UCSD-AML1 (cell line): ENCODE data around the gene GCGR.
"Not testable (repeated sequence)": the region's sequence is repeated elsewhere in the genome, so short reads cannot be mapped to it uniquely, and the experiment has no call there.

Source experiments
- DNase-seq: peaks from one replicate; lab custom pipeline; 2025; ENCODE audit not compliant: unreplicated experiment; lab: John Stamatoyannopoulos, UW

The GCGR gene

DNA sequence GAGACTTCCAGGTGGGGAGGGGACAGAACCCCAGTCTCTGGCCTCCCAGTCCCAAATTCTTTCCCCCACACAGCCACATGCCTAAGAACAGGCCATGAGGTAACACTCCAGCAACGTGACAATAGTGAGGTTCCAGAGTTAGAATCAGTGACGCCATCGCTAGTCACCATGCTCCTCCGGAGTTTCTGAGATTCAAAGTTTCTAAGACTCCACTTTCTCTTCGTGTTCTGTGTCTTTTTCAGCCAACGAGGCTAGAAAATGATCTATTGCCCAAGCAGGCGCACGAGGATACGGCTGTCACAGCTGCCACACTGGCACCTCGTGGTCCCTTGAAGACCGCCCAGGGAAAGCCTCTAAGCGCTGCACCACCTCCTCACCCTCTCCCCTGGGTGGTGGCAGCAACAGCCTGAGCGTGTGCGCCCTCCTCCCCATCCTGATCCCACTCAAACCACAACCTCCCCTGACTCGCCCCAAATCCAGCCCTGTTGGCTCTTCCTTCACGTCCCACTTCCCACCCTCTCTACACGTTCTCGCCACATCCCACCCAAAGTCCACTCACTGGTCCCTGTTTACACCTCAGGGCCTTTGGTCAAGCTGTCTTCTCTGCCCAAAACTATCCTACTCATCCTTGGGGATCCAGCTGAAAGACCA is 28.1 kb downstream of the GCGR start:
- DNase-seq: peak; percentile 47

DNA sequence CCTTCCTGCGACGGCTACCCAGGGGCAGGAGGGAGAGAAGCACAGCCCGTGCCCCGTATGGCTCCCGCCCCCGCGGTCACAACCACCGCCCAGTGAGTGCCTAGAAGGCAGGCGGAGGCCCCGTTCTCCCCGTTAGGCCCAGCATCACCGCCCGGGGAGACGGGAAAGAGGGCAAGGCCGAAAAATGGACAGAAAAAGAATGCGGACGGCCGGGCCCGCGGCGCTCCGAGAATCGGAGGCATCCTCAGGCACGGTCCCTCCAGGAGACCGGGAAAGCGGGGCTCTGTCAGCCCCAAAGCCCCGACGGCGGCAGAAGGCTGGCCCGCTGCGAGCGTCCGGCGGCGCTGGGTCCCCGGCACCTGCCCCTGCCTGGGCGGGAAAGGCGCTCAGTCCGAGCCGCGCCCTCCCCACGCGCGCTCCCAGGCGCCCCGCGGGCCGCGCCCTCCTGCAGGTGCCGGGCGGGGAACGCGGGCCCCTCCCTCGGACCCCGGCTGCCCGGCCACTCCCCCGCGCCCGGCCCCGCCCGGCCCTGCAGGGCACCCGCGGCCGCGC is 28.7 kb downstream of the GCGR start:
- DNase-seq: peak; percentile 48

GRCh38 chr17:81833160-81833920 is 29.4 kb downstream of the GCGR start, which contains the start of gene MCRIP1:
MCRIP1 (minus strand) TSS chr17:81833291; CDS start chr17:81824506, 8,785 bp downstream.
- DNase-seq: peak; percentile 95

GRCh38 chr17:81833921-81834830 is 30.2 kb downstream of the GCGR start:
- no peak for DNase-seq

GRCh38 chr17:81834831-81835267 is 30.9 kb downstream of the GCGR start, which contains the start of gene PPP1R27:
PPP1R27 (minus strand) TSS chr17:81835050; CDS start chr17:81834953, 97 bp downstream.
- DNase-seq: no peak

GRCh38 chr17:81837641-81838040 is 33.7 kb downstream of the GCGR start:
- no peak for DNase-seq

DNA sequence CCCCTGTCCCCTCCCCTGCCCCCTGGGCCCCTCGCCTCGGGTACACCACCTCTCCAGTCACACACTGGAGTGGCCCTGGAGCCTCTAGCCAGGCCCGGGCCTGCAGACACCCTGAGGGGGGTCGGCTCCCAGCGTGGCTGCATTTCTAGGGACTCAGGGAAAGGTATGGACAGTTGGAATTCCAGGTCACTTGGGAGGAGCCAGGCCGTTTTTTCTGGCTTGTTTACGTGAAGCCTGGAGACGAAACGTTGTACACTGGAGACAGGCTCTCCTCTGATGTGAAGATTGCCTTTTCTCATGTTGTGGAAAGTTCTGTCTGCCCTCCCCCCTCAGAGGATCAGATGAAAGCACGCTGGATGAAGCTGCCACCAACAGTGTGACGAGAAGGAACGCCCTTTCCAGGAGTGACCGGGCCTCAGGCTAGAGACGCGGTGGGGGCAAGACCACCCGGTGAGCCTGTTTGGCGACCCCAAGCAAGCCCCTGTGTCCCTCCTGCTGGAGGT is 34.9 kb downstream of the GCGR start:
- DNase-seq: no peak

DNA sequence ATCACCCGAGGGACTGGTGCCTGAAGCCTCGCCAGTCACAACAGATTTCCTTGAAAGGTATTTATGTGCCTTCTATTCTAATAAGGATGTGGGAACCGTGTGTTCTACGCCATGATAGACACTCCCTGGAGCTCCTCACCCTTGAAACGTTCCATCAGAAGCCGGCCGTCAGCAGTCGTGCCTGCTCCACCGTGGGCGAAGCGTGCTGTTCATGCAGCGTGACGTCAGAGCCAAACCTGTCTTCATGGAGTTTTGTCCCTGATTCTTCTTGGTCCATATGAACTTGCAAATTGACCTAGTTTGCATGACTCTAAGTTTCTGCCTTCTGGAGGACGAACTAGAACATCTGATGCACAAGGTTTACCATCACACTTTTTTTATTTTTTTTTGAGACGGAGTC is 35.4 kb downstream of the GCGR start:
- DNase-seq: no peak

DNA sequence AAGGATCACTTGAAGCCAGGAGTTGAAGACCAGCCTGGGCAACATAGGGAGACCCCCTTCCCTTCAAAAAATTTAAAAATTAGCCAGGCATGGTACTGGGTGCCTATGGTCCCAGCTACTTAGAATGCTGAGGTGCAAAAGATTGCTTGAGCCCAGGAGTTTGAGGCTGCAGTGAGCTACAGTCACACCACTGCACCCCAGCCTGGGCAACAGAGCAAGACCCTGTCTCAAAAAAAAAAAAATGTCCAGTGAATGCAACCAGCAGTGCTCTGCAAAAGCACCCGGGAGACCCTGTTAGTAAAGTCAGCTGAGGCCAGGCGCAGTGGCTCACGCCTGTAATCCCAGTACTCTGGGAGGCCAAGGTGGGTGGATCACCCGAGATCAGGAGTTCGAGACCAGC is 36.1 kb downstream of the GCGR start:
- not testable (repeated sequence) for DNase-seq

GRCh38 chr17:81840826-81841778 is 37.2 kb downstream of the GCGR start:
- DNase-seq: no peak

GRCh38 chr17:81841866-81842265 is 37.9 kb downstream of the GCGR start:
- no peak for DNase-seq

DNA sequence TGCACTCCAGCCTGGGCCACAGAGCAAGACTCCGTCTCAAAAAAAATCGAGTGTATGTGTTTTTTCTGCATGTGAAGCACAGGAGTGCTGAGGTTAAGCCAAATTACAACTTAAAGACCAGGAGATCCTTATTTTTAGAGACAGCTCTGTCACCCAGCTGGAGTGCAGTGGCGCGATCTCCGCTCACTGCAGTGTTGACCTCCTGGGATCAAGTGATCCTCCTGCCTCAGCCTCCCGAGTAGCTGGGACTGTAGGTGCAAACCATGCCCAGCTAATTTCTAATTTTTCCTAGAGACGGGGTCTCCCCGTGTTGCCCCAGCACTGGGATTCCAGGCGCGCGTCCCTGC is 38.4 kb downstream of the GCGR start:
- DNase-seq: no peak

- DNase-seq: no peak
Observed at GRCh38 chr17:81842725-81843504, 39.0 kb downstream of the GCGR start.

GRCh38 chr17:81843713-81844326 is 39.9 kb downstream of the GCGR start:
- DNase-seq: no peak

DNA sequence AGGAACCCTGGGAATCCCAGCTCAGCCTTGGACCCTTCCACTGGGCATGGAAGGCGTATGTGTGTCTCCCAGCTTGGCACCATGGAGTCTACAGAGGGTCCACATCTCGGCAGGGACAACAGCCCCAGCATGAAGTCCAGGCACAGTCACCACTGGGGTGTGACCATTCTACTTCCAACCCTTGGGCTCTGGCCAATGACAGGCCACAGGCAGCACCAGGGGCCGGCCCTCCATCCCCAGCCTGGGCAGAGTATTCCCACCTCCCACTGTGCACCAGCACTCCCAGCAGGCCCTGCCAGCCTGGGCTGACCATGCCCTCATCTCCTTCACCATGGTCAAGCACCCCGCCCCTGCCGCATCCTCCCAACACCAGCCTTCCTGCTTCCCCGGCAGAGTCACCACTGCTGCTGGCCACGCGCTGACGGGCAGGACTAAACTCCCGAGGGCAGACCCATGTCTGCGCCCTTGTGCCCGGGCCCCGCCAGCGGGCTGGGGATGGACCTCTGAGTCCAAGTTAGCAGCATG is 40.4 kb downstream of the GCGR start:
- DNase-seq: no peak

DNA sequence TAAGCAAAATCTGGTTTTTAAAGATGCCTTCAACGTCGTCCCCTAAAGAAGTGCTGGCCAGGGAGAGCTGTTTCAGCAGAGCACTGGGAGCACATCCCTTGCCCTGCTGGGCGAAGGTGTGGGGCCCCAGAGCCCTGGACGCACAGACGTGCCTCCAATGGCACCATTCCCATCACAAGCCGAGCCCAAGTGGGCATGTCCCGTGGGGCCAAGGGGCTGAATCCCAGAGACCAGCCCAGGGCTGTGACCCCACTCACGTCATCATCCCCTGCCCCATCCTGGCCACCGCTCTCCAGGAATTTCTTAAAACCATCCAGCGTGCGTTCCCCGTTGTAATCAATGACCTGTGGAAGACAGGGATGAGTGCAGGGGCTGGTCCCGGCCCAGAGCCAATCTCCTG is 40.9 kb downstream of the GCGR start:
- DNase-seq: no peak

DNA sequence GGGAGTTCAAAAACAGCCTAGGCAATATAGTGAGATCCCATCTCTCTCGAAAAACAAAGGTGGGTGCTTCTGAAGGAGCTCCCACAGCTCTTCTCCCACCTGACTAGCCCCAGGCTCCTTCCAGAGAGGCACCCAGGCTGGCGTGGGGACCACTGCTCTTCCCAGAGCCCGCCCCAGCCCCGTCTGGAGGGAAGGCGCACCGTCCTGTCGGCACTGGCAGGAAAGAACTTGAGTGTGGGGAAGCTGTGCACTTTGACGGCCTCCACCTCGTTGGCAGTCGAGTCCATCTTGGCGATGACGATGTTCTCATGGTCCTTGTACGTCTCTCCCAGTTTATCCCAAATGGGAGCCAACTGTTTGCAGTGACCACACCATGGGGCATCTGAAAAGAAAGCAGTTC is 41.4 kb downstream of the GCGR start:
- DNase-seq: no peak
